ACC112 (cell line): Measurements from ENCODE around the gene SLC25A25.

Experiments
- H2AFZ ChIP-seq: fragments of 200-600 bp; sonication (generic); one replicate; pipeline ENCODE4 v1.6.0; 2017; ENCODE audit warnings: antibody characterized with exemption, low read length; ENCODE audit not compliant: unreplicated experiment
- H3K27ac ChIP-seq: fragments of 200-600 bp; sonication (generic); 2 replicates; pipeline ENCODE4 v1.5.1; 2014; ENCODE audit warnings: low read depth, mild to moderate bottlenecking, antibody characterized with exemption, low read length, moderate library complexity
- H3K27me3 ChIP-seq: fragments of 200-600 bp; sonication (generic); 2 replicates; pipeline ENCODE4 v1.6.1; 2014; ENCODE audit warnings: mild to moderate bottlenecking, antibody characterized with exemption, low read length, moderate library complexity, mixed read lengths; ENCODE audit not compliant: insufficient read depth
- H3K36me3 ChIP-seq: fragments of 200-600 bp; sonication (generic); 2 replicates; pipeline ENCODE4 v1.6.1; 2016; ENCODE audit warnings: mild to moderate bottlenecking, antibody characterized with exemption, low read length, moderate library complexity, mixed read lengths; ENCODE audit not compliant: insufficient read depth
- H3K4me1 ChIP-seq: fragments of 200-600 bp; sonication (generic); one replicate; pipeline ENCODE4 v1.6.1; 2016; ENCODE audit warnings: low read length, mixed read lengths; ENCODE audit not compliant: insufficient read depth, unreplicated experiment, control insufficient read depth
- H3K4me3 ChIP-seq: fragments of 200-600 bp; sonication (generic); 2 replicates; pipeline ENCODE4 v1.5.1; 2014; ENCODE audit warnings: mild to moderate bottlenecking, low read depth, low read length
- H3K79me2 ChIP-seq: fragments of 200-600 bp; sonication (generic); one replicate; pipeline ENCODE4 v1.6.0; 2016; ENCODE audit warnings: low read length; ENCODE audit not compliant: control insufficient read depth, unreplicated experiment, insufficient read depth

SLC25A25 gene

GRCh38 chr9:128142061-128142460 is 74.0 kb downstream of the SLC25A25 start:
- Histone ChIP-seq H3K79me2 (no peaks in the 10 kb centered on the region), H3K27ac (no peak overlapping the region), H3K4me3 (no peak overlapping the region), H2AFZ (no peak overlapping the region), H3K27me3 (no peaks in the 10 kb centered on the region), H3K4me1 (no peaks in the 10 kb centered on the region), H3K36me3 (no peaks in the 10 kb centered on the region)

- H3K36me3 ChIP-seq, result no peaks in the 10 kb centered on the region
- no peaks in the 10 kb centered on the region for H3K4me1 ChIP-seq
- no peaks in the 10 kb centered on the region for H3K79me2 ChIP-seq
- no peak overlapping the region for H3K27ac ChIP-seq
- no peak overlapping the region for H2AFZ ChIP-seq
- H3K4me3 ChIP-seq, result no peak overlapping the region
- no peaks in the 10 kb centered on the region for H3K27me3 ChIP-seq
Observed at GRCh38 chr9:128142596-128142995, 74.6 kb downstream of the SLC25A25 start.

- no peak overlapping the region for H2AFZ ChIP-seq
- no peaks in the 10 kb centered on the region for H3K79me2 ChIP-seq
- H3K27ac ChIP-seq, result no peak overlapping the region
Observed at GRCh38 chr9:128143525-128144238, 75.7 kb downstream of the SLC25A25 start.

GRCh38 chr9:128144239-128145181 is 76.5 kb downstream of the SLC25A25 start:
- Histone ChIP-seq H3K4me1 (no peaks in the 10 kb centered on the region), H2AFZ (no peak overlapping the region), H3K27me3 (no peaks in the 10 kb centered on the region), H3K36me3 (no peaks in the 10 kb centered on the region), H3K4me3 (no peak overlapping the region), H3K79me2 (no peaks in the 10 kb centered on the region), H3K27ac (no peak overlapping the region)

More at GRCh38 chr9:128143525-128144238, 75.7 kb downstream of the SLC25A25 start:
- no peaks in the 10 kb centered on the region for H3K4me1 ChIP-seq
- no peaks in the 10 kb centered on the region for H3K36me3 ChIP-seq
- no peak overlapping the region for H3K4me3 ChIP-seq
- H3K27me3 ChIP-seq, result no peaks in the 10 kb centered on the region

GRCh38 chr9:128145536-128145935 is 77.5 kb downstream of the SLC25A25 start:
- Histone ChIP-seq H3K4me1 (no peaks in the 10 kb centered on the region), H3K79me2 (no peaks in the 10 kb centered on the region), H3K27ac (no peak overlapping the region), H3K4me3 (no peak overlapping the region), H3K36me3 (no peaks in the 10 kb centered on the region), H3K27me3 (no peaks in the 10 kb centered on the region), H2AFZ (no peak overlapping the region)

- no peaks in the 10 kb centered on the region for H3K36me3 ChIP-seq
- H3K79me2 ChIP-seq, result no peaks in the 10 kb centered on the region
- H2AFZ ChIP-seq, result no peak overlapping the region
- no peaks in the 10 kb centered on the region for H3K4me1 ChIP-seq
- H3K27ac ChIP-seq, result no peak overlapping the region
- no peaks in the 10 kb centered on the region for H3K27me3 ChIP-seq
- no peak overlapping the region for H3K4me3 ChIP-seq
Observed at GRCh38 chr9:128145951-128146351, 77.9 kb downstream of the SLC25A25 start.

GRCh38 chr9:128146591-128147120 is 78.6 kb downstream of the SLC25A25 start:
- Histone ChIP-seq H3K4me1 (no peaks in the 10 kb centered on the region), H3K4me3 (no peak overlapping the region), H3K27ac (no peak overlapping the region), H3K36me3 (no peaks in the 10 kb centered on the region), H3K79me2 (no peaks in the 10 kb centered on the region), H2AFZ (no peak overlapping the region), H3K27me3 (no peaks in the 10 kb centered on the region)

GRCh38 chr9:128148509-128149000 is 80.5 kb downstream of the SLC25A25 start:
- Histone ChIP-seq H3K36me3 (no peaks in the 10 kb centered on the region), H3K27me3 (no peaks in the 10 kb centered on the region), H3K27ac (no peak overlapping the region), H3K4me3 (no peak overlapping the region), H3K79me2 (no peaks in the 10 kb centered on the region), H2AFZ (no peak overlapping the region), H3K4me1 (no peaks in the 10 kb centered on the region)

GRCh38 chr9:128149001-128149701 is 81.1 kb downstream of the SLC25A25 start, which contains the start of gene LCN2:
Gene LCN2, plus strand, starts transcription at chr9:128149453. Its CDS starts 73 bp downstream, at chr9:128149526.
- no peaks in the 10 kb centered on the region for H3K79me2 ChIP-seq
- H3K27me3 ChIP-seq, result no peaks in the 10 kb centered on the region
- H2AFZ ChIP-seq, result no peak within 1 kb of the TSS
- no peaks in the 10 kb centered on the region for H3K4me1 ChIP-seq
- H3K27ac ChIP-seq, result no peak within 1 kb of the TSS
- H3K4me3 ChIP-seq, result no peak within 1 kb of the TSS
- no peaks in the 10 kb centered on the region for H3K36me3 ChIP-seq

GRCh38 chr9:128149951-128150593 is 82.0 kb downstream of the SLC25A25 start:
- Histone ChIP-seq H3K79me2 (no peaks in the 10 kb centered on the region), H3K27ac (no peak overlapping the region), H3K27me3 (no peaks in the 10 kb centered on the region), H3K36me3 (no peaks in the 10 kb centered on the region), H3K4me3 (no peak overlapping the region), H3K4me1 (no peaks in the 10 kb centered on the region), H2AFZ (no peak overlapping the region)
